ENCODE measurements around the gene HDAC2. TPM values are rescaled to one million over a fixed set of nuclear protein-coding genes. Genes with fewer than 3 reads are reported as not detected.

HDAC2 gene
- total RNA-seq, 1 donor from 2014 or later, result 62.2 TPM

DNA sequence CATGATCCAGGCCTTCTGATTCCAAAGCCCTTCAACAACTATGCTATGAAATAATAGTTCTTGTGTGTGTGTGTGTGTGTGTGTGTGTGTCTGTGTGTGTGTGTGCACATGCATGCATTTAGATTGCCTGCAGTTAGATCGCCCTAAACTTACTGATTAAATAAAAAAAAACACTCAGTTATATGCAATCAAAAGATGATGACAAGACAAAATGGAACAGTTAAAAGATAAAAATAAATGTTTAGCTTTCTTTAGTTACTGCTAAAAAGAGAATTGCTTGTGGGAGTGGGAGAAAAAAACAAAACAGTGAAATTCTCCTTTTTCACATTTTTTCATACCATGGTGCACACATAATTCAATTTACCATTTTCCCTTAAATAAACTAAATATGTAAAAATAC lies 84.4 kb downstream of the HDAC2 start:
- H3K27ac ChIP-seq, result no peak overlapping the region
- no peak for ATAC-seq
- H3K4me3 ChIP-seq, result no peak overlapping the region
- H3K36me3 ChIP-seq, result no peaks in the 10 kb centered on the region
- no peaks in the 10 kb centered on the region for H3K27me3 ChIP-seq
- H3K9me3 ChIP-seq, result no peaks in the 10 kb centered on the region
- TF ChIP-seq, protein P1, sequence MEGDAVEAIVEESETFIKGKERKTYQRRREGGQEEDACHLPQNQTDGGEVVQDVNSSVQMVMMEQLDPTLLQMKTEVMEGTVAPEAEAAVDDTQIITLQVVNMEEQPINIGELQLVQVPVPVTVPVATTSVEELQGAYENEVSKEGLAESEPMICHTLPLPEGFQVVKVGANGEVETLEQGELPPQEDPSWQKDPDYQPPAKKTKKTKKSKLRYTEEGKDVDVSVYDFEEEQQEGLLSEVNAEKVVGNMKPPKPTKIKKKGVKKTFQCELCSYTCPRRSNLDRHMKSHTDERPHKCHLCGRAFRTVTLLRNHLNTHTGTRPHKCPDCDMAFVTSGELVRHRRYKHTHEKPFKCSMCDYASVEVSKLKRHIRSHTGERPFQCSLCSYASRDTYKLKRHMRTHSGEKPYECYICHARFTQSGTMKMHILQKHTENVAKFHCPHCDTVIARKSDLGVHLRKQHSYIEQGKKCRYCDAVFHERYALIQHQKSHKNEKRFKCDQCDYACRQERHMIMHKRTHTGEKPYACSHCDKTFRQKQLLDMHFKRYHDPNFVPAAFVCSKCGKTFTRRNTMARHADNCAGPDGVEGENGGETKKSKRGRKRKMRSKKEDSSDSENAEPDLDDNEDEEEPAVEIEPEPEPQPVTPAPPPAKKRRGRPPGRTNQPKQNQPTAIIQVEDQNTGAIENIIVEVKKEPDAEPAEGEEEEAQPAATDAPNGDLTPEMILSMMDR (IDR thresholded peaks at IDR 0.05), result no peak
- H3K4me1 ChIP-seq, result no peaks in the 10 kb centered on the region
- DNase-seq, result no peak
- intact Hi-C loops (cut with DNase I), result no loop called here

DNA sequence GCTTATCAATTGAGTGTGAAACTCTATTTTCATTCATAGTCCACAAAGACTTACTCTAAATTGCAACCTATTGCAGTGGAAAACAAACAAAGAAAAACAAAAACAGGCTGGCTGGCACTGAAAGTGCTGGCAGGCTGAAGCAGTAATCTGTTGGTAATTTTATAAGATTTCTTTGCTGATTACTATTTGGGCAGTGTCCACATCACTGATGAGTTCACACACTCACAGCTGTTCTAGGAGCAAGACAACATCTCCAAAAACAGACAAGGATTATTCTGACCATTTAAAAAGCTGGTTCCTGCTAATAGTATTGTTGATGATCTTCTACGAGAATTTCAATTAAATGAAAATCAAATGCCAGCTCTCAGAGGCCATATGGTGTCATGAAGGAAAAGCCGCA lies 86.9 kb downstream of the HDAC2 start:
- Histone ChIP-seq H3K4me1 (peaks cover 1% of the 10 kb centered on the region), H3K9me3 (no peaks in the 10 kb centered on the region), H3K27me3 (no peaks in the 10 kb centered on the region), H3K4me3 (no peak overlapping the region), H3K27ac (no peak overlapping the region), H3K36me3 (no peaks in the 10 kb centered on the region)
- no peak for DNase-seq
- TF ChIP-seq, protein P1 (IDR thresholded peaks at IDR 0.05), result no peak
- intact Hi-C loops (cut with DNase I), result no loop called here
- no peak for ATAC-seq

Other genes with a start within 250 kb of the HDAC2 start
- gene MARCKS, start 113.8 kb downstream of the HDAC2 start, total RNA-seq, result 73.4 TPM